MM.1S (cell line): ENCODE results near the gene KL.

Experiments
- EZH2phosphoT487 ChIP-seq: fragments of 300-600 bp; sonication (generic); IDR thresholded peaks from 2 replicates; pipeline ENCODE4 v1.6.1; 2018; ENCODE audit warnings: antibody characterized with exemption, low read length
- TF ChIP-seq, protein P1 (sequence below): fragments of 300-600 bp; sonication (generic); IDR thresholded peaks from 2 replicates; pipeline ENCODE4 v1.5.1; 2016; ENCODE audit warnings: antibody characterized with exemption, low read length, mixed read lengths

DNA sequence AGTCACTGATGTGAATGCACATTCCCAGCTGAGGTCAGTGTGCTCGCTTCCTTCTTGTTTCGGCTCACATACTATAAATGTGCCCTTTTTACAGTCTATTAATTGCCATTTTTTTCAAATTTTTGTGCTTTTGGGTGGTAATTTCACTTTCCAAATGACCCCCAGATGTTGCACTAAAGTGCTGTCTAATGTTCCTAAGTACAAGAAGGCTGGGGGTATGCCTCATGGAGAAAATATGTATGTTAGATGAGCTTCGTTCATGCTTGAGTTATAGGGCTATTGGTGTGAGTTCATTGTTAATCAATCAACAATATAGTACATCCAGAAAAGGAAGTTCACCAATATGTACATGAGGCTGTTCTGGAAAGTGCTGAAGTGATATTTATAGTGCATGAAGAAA is 84.7 kb downstream of the KL start:
- TF ChIP-seq EZH2phosphoT487, result no peak
- TF ChIP-seq, protein P1, sequence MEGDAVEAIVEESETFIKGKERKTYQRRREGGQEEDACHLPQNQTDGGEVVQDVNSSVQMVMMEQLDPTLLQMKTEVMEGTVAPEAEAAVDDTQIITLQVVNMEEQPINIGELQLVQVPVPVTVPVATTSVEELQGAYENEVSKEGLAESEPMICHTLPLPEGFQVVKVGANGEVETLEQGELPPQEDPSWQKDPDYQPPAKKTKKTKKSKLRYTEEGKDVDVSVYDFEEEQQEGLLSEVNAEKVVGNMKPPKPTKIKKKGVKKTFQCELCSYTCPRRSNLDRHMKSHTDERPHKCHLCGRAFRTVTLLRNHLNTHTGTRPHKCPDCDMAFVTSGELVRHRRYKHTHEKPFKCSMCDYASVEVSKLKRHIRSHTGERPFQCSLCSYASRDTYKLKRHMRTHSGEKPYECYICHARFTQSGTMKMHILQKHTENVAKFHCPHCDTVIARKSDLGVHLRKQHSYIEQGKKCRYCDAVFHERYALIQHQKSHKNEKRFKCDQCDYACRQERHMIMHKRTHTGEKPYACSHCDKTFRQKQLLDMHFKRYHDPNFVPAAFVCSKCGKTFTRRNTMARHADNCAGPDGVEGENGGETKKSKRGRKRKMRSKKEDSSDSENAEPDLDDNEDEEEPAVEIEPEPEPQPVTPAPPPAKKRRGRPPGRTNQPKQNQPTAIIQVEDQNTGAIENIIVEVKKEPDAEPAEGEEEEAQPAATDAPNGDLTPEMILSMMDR, result no peak
